ENCODE results near the gene PEF1.
A peak's percentile ranks its signal among the peaks of the same experiment; 100 is the strongest.
"Not testable (repeated sequence)": the region's sequence is repeated elsewhere in the genome, so short reads cannot be mapped to it uniquely, and the experiment has no call there.

Gene PEF1

GRCh38 chr1:31588751-31589515, 55.7 kb downstream of the PEF1 start:
- no peak overlapping the region for H3K4me3 ChIP-seq (replicated peaks; ENCODE audit: low read depth, low read length)
- TF ChIP-seq, protein P1, sequence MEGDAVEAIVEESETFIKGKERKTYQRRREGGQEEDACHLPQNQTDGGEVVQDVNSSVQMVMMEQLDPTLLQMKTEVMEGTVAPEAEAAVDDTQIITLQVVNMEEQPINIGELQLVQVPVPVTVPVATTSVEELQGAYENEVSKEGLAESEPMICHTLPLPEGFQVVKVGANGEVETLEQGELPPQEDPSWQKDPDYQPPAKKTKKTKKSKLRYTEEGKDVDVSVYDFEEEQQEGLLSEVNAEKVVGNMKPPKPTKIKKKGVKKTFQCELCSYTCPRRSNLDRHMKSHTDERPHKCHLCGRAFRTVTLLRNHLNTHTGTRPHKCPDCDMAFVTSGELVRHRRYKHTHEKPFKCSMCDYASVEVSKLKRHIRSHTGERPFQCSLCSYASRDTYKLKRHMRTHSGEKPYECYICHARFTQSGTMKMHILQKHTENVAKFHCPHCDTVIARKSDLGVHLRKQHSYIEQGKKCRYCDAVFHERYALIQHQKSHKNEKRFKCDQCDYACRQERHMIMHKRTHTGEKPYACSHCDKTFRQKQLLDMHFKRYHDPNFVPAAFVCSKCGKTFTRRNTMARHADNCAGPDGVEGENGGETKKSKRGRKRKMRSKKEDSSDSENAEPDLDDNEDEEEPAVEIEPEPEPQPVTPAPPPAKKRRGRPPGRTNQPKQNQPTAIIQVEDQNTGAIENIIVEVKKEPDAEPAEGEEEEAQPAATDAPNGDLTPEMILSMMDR (IDR thresholded peaks at IDR 0.05; ENCODE audit: low read depth, low read length, missing control alignments), result no peak
- no peak for DNase-seq (ENCODE audit: extremely low read depth, low read depth)

DNA sequence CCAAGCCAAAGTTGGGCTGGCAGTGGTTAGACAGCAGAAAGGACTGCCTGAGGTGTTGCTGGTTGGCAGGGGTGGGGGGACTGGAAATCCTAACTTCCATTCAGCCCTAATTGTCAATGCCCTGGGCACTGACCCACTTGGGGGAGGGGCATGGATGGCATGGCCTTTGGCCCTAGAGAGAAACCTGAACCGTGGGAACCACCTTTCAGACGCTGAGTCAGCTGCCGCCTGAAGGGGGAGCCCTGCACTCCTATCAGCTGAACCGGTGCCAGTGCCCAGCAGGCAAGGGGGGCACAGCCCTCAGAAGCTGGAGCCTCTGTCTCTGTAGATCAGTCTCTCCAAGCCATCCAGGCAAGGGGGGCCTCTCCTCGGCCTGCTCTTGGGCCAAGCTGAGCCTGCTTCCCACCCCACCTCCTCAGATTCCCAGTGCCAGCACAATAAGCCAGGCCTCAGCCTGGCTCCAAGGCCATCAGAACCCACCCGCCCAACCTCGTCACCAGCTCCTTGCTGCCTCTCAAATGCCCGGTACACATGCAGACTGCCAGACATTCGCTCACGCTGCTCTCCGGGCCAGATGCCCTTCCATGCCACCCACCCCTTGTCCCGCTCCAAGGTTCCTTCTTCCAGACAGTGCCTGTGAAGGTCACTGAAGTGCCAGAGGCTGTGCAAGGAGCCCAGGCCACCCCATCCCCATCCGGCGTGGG, 56.8 kb downstream of the PEF1 start:
- H3K4me3 ChIP-seq (replicated peaks; ENCODE audit: low read depth, low read length), result no peak overlapping the region
- TF ChIP-seq, protein P1 (IDR thresholded peaks at IDR 0.05; ENCODE audit: low read depth, low read length, missing control alignments), result peak; percentile 83
- DNase-seq (ENCODE audit: extremely low read depth, low read depth), result no peak

GRCh38 chr1:31587328-31587699, 57.4 kb downstream of the PEF1 start:
- H3K4me3 ChIP-seq (replicated peaks; ENCODE audit: low read depth, low read length); DNase-seq (ENCODE audit: extremely low read depth, low read depth): not testable (repeated sequence)

- no peak for DNase-seq (ENCODE audit: extremely low read depth, low read depth)
- TF ChIP-seq, protein P1 (IDR thresholded peaks at IDR 0.05; ENCODE audit: low read depth, low read length, missing control alignments), result no peak
- no peak overlapping the region for H3K4me3 ChIP-seq (replicated peaks; ENCODE audit: low read depth, low read length)
These were observed 58.0 kb downstream of the PEF1 start for GRCh38 chr1:31586376-31587327.

- TF ChIP-seq, protein P1 (IDR thresholded peaks at IDR 0.05; ENCODE audit: low read depth, low read length, missing control alignments), result no peak
- no peak overlapping the region for H3K4me3 ChIP-seq (replicated peaks; ENCODE audit: low read depth, low read length)
- DNase-seq (ENCODE audit: extremely low read depth, low read depth), result no peak
These were observed 58.8 kb downstream of the PEF1 start for GRCh38 chr1:31585736-31586365.

DNA sequence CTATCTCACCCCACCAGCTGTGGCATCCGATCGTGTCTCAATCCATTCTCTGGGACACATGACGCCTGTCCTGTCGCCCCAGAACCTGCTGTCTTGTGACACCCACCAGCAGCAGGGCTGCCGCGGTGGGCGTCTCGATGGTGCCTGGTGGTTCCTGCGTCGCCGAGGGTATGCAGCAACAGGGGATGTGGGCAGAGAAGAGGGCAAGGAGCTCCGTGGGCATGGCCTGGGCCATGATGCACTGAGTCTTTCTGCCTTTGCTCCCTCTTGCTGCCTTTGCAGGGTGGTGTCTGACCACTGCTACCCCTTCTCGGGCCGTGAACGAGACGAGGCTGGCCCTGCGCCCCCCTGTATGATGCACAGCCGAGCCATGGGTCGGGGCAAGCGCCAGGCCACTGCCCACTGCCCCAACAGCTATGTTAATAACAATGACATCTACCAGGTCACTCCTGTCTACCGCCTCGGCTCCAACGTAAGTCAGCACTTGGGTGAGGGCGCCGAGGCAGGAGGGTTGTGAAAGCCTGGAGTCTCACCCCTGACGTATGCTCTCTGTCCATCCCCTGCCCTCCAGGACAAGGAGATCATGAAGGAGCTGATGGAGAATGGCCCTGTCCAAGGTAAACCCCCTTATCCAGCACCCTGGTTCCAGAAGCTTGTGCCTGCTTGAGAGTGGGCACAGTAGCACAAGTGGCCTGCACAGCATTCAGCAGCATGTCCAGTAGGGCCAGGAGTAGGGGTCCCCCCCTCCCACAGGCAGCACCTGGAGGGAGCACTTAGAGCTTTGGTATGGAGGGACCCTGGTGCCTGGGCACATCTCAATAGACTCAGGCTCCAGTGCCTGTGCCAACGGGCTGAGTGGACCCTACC, 59.6 kb downstream of the PEF1 start:
- no peak for DNase-seq (ENCODE audit: extremely low read depth, low read depth)
- TF ChIP-seq, protein P1 (IDR thresholded peaks at IDR 0.05; ENCODE audit: low read depth, low read length, missing control alignments), result no peak
- no peak overlapping the region for H3K4me3 ChIP-seq (replicated peaks; ENCODE audit: low read depth, low read length)
